PFSK-1 (cell line): ENCODE results near the gene FAIM2.
A peak's percentile ranks its signal among the peaks of the same experiment; 100 is the strongest.

Source experiments
- FOXP2 ChIP-seq: optimal IDR thresholded peaks from 2 replicates; pipeline ENCODE3; 2011; ENCODE audit warnings: borderline replicate concordance, control low read depth, inconsistent platforms; ENCODE audit not compliant: insufficient read depth; ENCODE audit errors: extremely low read length, extremely low read depth
- POLR2AphosphoS5 ChIP-seq: IDR thresholded peaks from 2 replicates; pipeline ENCODE4 v1.6.1; 2012; ENCODE audit warnings: low read depth, mild to moderate bottlenecking, control low read depth, low read length, moderate library complexity
- SIN3A ChIP-seq: IDR thresholded peaks from 2 replicates; pipeline ENCODE4 v1.6.1; 2012; ENCODE audit warnings: mild to moderate bottlenecking, low read length, moderate library complexity, borderline replicate concordance; ENCODE audit not compliant: insufficient read depth
- TAF1 ChIP-seq: IDR thresholded peaks from 2 replicates; pipeline ENCODE4 v1.6.1; 2012; ENCODE audit warnings: low read length, control low read depth, borderline replicate concordance; ENCODE audit not compliant: insufficient read depth
- TF ChIP-seq, protein P1 (sequence below), 2 experiments: IDR thresholded peaks; 2 replicates each; pipeline versions ENCODE4 v1.6.1 to v1.8.0; 2011 to 2012; ENCODE audit warnings: low read depth in 2 of 2, low read length in 2 of 2, control low read depth in 1 of 2, inconsistent platforms in 1 of 2, mild to moderate bottlenecking in 1 of 2, moderate library complexity in 1 of 2; ENCODE audit not compliant: insufficient read depth in 1 of 2

Gene FAIM2

GRCh38 chr12:49946086-49946485 is 42.4 kb upstream of the FAIM2 start:
- TF ChIP-seq SIN3A: no peak
- TF ChIP-seq POLR2AphosphoS5: no peak
- no peak for TF ChIP-seq FOXP2
- TF ChIP-seq, protein P1, sequence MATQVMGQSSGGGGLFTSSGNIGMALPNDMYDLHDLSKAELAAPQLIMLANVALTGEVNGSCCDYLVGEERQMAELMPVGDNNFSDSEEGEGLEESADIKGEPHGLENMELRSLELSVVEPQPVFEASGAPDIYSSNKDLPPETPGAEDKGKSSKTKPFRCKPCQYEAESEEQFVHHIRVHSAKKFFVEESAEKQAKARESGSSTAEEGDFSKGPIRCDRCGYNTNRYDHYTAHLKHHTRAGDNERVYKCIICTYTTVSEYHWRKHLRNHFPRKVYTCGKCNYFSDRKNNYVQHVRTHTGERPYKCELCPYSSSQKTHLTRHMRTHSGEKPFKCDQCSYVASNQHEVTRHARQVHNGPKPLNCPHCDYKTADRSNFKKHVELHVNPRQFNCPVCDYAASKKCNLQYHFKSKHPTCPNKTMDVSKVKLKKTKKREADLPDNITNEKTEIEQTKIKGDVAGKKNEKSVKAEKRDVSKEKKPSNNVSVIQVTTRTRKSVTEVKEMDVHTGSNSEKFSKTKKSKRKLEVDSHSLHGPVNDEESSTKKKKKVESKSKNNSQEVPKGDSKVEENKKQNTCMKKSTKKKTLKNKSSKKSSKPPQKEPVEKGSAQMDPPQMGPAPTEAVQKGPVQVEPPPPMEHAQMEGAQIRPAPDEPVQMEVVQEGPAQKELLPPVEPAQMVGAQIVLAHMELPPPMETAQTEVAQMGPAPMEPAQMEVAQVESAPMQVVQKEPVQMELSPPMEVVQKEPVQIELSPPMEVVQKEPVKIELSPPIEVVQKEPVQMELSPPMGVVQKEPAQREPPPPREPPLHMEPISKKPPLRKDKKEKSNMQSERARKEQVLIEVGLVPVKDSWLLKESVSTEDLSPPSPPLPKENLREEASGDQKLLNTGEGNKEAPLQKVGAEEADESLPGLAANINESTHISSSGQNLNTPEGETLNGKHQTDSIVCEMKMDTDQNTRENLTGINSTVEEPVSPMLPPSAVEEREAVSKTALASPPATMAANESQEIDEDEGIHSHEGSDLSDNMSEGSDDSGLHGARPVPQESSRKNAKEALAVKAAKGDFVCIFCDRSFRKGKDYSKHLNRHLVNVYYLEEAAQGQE (IDR thresholded peaks at IDR 0.05; ENCODE audit: insufficient read depth in 1 of 2, low read depth in 2 of 2, low read length in 2 of 2): no peak

DNA sequence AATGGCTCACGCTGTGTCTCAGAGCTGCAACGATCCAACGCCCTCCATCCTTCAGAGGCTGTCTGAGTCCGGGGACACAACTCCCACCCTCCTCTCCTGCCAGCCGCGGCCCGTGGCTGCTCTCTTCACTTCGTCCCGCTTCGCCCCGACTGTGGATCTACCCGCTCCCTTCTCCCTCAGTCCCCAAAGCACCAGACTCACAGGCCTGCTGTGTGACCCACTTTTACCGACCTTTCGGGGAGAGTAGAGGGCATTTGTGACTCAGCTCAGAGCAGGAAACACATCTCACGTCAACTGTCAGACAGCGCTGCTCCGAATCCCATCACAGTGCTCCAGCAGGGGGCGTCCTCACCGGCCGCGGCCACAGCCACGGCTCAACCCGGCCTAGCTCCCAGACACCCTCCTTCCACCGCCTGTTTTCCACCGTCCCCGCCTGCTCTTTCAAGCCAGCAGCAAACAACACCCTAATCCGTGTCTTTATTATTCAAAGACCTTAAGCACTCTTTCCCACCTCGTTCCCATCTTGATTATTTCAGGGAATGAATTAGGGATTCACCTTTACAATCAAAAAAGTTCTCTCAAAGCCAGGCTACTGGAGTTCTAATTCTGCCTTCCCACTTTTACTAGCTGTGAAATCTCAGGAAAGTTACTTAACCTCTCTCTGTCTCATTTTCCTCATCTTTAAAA is 41.8 kb upstream of the FAIM2 start:
- TF ChIP-seq POLR2AphosphoS5 (no peak), SIN3A (no peak), FOXP2 (peak; percentile 61), TAF1 (0 out of 2 replicates have a peak, but pooled peaks have one; percentile 34)
- TF ChIP-seq, protein P1 (IDR thresholded peaks at IDR 0.05; ENCODE audit: insufficient read depth in 1 of 2, low read depth in 2 of 2, low read length in 2 of 2): no peak

DNA sequence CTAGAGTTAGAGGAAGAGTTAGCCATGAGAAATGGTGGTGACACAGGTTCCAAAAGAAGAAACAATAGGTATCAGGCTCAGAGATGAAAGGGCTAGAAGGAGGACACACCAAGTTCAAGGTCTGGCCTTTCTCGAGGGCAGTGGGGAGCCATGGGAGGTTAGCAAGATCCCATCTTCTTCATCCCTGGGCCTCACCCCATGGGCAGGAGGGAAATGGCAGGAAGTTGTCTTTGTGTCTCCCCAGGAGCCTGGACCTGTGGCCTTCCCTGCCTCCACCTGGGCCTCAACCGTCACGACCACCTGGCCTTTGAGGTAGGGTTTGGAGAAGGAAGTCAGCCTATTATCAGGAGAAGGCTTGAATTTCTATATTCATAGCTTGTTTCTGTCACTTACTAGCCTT is 41.0 kb upstream of the FAIM2 start:
- no peak for TF ChIP-seq SIN3A
- no peak for TF ChIP-seq TAF1
- TF ChIP-seq, protein P1 (IDR thresholded peaks at IDR 0.05; ENCODE audit: insufficient read depth in 1 of 2, low read depth in 2 of 2, low read length in 2 of 2): no peak
- TF ChIP-seq POLR2AphosphoS5: no peak
- no peak for TF ChIP-seq FOXP2

- TF ChIP-seq POLR2AphosphoS5: no peak
- no peak for TF ChIP-seq FOXP2
- TF ChIP-seq SIN3A: no peak
- TF ChIP-seq, protein P1 (IDR thresholded peaks at IDR 0.05; ENCODE audit: insufficient read depth in 1 of 2, low read depth in 2 of 2, low read length in 2 of 2): no peak
- TF ChIP-seq TAF1: no peak
Measured at GRCh38 chr12:49944046-49944445, 40.3 kb upstream of the FAIM2 start.

- TF ChIP-seq SIN3A (no peak), FOXP2 (no peak), TAF1 (no peak), POLR2AphosphoS5 (no peak)
- TF ChIP-seq, protein P1 (IDR thresholded peaks at IDR 0.05; ENCODE audit: insufficient read depth in 1 of 2, low read depth in 2 of 2, low read length in 2 of 2): no peak
Measured at GRCh38 chr12:49943625-49943960, 39.9 kb upstream of the FAIM2 start.
